Measurements from ENCODE around the gene LONRF2.
"Not testable (repeated sequence)": the region's sequence is repeated elsewhere in the genome, so short reads cannot be mapped to it uniquely, and the experiment has no call there.

Gene LONRF2

DNA sequence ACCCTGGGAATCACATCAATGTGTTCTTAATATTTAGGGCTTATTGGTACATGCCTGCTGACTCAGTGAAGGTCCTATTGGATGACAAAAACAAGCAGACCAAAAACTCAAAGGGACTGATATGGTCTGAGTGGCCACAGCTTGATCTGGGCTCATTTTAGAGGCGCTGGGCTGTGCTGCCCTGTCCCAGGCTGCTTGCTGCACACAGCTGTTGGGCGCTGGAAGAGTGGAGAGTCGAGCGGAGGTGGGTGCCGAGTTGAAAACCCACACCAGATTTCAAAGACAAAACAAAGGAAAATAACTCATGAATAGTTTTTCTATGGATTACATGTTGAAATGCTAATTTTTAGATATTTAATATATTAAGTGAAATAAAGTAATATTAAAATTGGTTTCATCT, 68.5 kb downstream of the LONRF2 start:
- no peak for DNase-seq (ENCODE audit: low read depth)

DNA sequence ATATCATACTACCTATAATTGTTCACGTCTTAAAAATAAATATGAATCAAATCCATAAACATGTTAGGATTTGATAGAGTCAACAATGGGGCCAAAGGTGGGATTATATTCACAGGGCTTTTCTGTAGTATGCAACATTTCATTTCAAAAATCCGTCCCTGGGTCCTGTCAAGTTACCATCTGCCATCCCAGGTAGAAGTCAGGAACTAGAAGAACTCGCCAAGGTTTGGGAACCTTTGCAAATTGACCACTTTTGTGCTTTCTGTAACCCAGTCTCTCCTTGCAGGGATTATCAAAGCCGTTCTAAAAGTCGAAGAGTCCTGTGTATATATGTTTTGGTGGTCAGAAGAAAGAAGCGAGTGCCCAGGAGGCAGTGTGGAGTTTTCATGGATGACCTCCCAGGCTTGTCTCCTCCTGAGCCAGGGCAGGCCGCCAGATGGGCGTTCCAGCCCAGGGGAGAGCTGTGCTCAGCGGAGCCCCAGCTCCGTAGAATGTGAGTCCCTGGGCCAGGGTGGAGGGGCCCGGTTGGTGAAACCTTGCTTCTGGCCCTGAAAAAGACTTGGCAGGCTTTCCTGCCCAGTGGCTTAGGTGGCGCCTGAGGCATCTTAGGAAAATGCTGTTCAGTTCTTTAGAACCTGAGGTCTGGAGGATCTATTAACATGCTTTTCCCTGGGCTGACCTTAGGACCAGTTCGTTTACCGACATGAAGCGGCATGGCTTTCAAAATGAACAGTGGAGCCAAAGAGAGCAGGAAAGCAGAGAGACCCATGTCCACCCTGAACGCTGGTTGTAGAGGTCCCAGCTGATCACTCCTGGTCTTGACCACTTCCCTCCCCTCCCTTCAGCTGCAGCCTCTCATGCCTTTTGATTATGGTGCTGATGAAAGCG, 69.2 kb downstream of the LONRF2 start:
- no peak for DNase-seq (ENCODE audit: low read depth)

DNA sequence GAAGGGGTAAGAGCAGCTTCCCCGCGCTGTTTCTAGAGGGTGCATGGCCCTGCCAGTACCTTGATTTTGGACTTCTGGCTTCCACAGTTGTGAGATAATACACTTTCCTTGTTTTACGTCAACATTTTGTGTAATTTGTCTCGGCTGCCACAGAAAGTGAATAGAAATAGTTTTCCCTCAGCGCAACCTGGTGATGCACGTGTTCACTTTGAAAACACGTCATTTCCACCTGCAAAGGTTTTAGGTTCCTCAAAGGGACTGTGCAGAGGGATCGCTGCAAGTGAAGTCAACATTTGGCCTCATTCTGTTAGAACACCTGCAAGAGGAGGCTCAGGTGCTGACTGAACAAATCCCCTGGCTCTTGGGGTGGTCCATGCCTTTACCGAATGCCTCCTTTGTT, 71.7 kb downstream of the LONRF2 start:
- no peak for DNase-seq (ENCODE audit: low read depth)

DNA sequence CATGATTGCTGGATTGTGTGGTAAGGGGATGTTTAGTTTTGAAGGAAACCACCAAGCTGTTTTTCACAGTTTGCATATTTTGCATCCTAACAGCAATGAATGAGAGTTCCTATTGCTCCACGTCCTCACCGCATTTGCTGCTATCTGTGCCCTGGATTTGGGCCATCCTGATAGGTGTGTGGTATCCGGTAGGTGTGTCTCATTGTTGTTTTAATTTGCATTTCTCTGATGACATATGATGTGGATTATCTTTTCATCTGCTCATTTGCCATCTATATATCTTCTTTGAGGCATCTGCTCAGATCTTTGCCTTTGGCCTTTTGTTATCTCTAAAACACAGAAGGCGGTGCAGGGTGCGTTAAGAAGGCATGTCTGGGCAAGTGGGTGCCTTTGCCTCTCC, 73.3 kb downstream of the LONRF2 start:
- DNase-seq (ENCODE audit: low read depth) = no peak

DNA sequence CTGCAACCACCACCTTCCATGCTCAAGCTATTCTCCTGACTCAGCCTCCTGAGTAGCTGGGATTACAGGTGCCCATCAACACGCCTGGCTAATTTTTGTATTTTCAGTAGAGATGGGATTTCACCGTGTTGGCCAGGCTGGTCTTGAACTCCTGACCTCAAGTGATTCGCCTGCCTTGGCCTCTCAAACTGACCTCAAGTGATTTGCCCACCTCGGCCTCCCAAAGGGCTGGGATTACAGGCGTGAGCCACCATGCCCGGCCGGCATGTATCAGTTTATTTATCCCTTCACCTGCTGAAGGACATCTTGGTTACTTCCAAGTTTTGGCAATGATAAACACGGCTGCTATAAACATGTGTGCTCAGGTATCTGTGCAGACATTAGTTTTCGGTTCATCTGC, 73.7 kb downstream of the LONRF2 start:
- DNase-seq (ENCODE audit: low read depth) = not testable (repeated sequence)

DNA sequence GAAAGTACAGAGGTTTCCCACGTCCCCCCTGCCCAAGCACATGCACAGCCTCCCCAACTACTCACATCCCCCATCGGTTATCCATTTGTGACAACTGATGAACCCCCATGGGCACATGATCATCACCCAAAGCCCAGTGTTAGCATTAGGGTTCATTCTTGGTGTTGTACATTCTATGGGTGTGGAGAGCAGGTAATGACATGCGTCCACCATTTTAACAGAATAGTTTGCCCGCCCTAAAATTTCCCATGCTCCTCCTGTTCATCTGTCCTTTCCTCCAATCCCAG, 74.3 kb downstream of the LONRF2 start:
- no peak for DNase-seq (ENCODE audit: low read depth)

DNA sequence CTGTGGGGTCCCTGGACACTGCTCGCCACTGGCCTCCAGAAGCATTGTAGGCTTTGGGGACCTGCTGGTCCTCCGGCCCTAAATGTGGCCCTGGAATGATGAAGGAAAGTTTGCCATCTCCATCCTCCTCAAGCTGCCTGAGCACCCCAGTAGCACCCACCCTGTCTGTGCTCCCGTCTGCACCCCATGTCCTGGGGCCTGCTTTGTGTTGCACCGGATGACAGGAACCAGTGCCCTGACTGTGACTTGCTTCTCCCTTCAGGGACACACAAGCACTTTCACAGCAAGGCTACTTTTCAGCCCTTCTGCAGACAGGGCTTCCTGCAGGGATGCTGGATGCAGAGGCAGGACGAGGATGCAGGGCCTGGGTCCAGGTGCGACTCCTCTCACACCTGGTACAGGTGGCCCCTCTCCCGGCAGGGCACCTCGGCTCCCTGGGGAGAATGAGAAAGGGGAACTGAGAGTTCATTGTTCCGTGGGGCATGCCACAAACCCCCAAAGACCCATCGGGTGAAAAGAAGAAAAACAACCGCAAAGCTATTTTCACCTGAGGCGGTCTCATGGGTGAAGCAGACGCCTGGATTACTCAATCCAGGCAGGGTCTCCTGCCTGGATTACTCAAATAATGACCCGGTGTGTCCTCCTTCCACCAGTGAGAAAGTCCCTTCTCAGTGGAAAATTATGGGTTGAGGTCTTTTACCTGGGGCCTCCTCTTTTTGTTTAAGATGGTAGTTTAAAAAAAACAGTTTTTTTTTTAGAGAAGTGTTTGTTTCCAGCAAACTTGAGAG, 74.9 kb downstream of the LONRF2 start:
- DNase-seq (ENCODE audit: low read depth) = no peak

DNA sequence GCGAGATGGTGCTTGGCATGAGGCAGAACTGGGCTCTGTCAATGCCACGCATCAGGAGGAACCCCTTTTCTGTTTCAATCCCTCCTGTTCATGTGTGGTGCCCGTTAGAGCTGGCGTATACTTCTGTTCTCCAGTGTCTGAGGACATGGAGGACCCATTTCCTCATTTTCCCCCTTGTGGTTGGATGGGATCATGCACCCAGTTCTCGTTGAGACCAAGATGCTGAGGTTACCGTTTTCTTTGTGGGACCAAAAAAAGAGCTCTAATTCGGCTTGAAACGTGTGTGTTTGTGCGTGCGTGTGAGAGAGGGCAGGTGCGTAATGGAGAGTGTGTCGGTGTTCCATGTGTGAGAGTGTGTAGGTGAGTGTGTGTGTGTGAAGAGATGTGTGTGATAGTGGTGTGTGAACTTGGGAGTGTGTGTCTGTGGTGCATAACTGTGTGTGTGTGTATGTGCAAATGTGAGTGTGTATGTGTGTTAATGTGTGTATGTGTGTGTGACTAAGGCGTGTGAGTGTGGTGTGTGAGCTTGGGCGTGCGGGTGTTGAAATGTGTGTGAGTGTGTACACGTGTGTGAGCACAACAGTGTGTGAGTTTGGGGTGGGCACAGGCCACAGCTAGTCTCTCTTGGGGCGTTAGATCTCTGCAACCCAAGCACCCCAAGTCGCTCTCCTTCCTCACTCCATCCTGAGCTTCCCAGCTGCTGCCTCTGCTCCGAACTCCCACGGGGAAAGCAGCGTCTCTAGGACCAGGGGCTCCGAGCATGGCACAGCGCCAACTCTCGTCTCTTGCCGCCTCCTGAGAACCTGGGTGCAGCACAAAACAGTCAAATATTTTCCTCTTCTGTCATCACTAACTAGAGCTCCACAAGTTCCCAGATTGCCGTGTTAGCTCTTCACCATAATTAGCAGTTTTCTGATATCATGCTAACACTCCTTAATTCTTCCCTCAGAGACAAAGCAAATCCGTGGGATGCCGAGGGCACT, 75.8 kb downstream of the LONRF2 start:
- DNase-seq (ENCODE audit: low read depth) = no peak

DNA sequence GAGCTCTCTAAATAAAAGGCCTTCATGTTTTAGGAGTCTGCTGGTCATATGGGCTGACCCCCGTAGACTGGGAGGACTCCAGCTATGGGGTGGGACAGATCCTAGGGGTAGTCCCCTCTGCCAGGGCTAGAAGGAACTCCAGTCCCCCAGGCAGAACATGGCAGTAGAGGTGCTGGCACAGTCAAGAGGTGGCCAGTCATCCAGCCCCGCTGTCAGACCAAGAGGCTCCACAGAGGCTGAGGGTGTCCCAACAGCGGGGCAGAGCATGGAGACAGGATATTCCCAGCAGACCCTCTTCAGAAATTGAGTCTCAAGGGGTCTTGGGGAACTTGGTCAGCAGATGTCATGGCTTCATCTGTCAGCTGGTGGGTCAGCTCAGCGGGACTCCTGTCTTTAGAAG, 76.6 kb downstream of the LONRF2 start:
- no peak for DNase-seq (ENCODE audit: low read depth)

DNA sequence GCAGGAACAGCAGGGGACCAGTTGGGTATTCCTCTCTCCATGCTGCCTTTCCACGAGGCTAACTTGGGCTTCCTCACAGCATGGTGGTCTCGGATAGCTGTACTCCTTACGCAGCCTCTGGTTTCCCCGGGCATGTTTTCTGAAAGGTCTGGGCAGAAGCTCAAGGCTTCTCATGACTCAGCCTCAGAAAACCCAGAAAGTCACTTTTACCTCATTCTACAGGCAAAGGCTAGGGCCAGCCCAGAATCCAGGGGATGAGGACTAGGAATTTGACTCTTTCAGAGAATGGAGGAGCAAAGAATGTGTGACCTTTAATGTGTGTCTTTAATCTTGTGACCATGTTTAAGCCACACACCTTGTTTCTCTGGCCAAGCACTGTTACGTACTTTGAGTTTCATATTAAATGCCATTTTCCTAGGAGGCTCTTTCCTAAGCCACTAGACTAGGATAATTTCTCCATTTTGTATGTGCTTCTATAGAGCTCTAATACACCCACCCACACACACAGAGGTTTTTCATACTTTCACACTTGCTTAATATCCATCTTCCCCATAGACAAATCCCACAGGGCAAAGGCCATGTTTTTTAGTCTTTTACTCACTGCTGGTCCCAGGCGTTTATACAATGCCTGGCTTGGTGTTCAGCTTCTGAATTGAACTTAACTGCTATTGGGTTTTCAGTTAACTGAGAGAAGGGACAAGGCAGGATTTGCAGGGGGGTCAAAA, 77.3 kb downstream of the LONRF2 start:
- DNase-seq (ENCODE audit: low read depth) = no peak

DNA sequence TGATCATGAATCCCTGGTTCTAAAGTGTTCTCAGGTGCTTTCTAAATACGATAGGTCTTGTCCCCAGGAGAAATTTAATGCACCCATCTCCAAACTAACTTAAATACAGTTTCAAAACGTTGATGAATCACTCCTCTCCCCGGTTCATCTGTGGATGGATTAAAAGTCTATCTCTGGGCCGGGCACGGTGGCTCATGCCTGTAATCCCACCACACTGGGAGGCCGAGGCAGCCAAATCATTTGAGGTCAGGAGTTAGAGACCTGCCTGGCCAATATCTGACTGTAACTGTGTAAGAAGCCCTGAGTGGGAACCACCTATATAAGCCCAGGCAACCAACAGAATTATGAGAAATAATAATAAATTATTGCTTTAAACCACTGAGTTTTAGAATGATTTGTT, 78.7 kb downstream of the LONRF2 start:
- DNase-seq (ENCODE audit: low read depth) = no peak

DNA sequence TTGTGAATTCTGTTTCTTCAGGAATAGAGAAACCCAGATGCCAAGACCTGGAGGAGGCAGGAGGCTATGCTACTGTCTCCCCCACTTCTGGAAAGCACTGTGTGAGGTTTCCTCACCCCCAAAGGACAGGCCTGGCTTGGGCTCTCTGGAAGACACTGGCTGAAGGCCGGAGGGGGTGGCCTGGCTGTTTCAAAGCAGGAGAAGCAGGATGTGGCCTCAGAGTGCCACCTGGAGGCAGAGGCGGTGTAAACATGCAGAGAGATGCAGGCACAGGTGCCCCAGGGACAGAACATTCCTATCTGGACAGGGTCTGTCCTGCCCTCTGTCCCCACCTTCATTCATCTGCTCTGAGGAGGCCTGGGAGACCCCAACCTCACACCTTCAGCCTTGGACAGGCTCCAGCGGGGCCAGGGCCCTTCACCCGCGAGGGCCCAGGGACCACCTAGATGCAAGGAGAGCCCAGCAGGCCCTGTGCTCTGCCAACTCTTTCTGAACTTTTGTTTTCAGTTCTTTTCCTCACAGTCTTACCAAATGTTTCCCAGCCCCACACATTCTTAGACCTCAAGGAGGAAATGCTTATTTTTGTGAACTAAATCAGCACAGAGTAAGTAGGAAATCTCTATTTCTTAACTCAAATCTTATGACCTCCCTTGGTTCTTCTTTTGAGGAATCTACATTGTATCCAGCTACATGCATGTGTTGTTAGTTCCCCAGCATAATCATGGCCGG, 79.2 kb downstream of the LONRF2 start:
- DNase-seq (ENCODE audit: low read depth) = peak; percentile 12

DNA sequence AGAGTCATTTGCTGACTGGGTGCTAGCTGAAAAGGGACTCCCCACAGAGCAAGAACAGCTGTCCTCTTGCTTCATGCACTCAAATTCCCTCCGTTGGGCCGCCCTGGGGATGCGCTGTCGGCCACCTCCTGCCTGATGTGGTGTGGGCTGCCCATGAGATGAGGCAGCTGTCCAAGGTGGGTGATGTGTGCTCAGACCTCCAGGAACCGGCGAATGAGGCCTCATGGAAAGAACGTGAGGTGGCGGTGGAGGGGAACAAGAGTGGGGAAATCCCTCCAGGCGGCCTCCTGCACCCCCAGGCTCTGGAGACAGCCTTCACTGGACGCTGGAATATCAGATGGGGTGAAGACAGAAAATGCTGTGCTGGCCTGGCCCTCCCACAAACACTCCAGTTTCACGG, 79.8 kb downstream of the LONRF2 start:
- DNase-seq (ENCODE audit: low read depth) = no peak

DNA sequence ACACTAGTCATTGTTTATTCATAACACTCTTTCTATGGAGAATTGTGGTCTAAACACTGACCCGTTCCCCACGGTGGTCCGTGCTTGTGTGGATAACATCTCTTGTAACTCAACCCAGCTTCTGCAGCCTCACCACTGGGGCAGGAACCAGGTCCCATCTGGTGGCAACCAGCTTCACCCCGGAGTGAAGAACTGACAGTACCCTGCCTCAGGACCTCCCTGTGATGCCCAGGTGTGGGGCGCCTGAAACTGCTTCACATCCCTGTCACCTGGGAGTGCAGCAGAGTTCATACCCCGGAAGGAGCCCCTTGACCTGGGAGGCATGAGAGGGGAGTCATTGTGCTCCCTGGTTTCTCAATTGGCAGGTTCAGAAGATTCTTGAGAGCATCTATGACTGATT, 81.1 kb downstream of the LONRF2 start:
- no peak for DNase-seq (ENCODE audit: low read depth)

DNA sequence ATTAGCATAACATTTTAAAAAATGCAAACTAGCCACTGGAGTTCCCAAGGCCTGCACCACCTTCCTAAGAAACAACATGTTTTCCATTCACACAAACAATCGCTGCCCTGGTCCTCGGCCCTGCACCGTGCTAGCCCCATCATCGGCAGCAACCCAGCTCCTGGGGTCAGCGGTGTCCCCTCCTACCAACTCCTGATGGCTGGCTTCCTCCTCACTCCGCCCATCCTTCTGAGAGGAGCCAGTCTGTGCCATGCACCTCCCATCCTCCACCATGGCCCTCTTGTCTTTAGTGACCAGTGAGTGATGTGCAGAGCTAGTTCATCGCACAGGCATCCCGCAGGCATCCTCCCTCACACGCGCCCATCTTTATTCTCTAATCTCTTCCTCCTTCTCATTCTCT, 81.9 kb downstream of the LONRF2 start:
- no peak for DNase-seq (ENCODE audit: low read depth)

DNA sequence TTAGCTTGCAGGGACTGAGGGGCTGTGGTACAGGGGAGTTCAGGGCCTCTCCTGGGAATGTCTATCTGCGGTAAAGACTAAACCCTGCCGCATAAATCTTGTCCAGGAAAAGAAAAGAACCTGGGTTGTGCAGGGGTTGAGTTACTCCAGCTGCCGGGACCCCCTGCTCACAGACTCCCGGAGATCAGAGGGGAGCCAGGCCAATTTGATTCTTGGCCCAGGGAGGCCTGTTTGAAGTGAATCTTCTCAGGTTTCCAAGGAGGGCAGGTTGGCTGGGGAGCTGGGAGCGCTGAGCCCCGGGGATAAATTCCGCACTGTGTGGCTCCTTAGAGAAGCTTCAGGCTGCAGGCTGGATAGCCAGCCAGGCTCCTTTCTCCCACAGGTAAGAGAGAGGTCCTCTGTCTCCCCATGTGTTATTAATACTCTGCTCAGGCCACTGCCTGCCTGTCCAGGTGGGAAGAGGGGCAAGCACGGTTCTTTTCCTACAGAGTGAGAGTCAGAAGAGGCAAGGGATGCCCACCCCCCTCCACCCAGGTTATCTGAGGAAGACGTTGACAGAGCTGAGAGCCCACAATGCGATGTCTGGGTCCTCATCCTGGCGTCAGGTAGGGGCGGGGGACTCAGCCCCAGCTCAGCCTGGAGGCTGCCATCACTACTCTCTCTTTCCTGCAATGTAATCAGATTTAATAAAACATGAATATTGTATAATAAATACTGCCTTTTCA, 82.7 kb downstream of the LONRF2 start:
- DNase-seq (ENCODE audit: low read depth) = no peak

DNA sequence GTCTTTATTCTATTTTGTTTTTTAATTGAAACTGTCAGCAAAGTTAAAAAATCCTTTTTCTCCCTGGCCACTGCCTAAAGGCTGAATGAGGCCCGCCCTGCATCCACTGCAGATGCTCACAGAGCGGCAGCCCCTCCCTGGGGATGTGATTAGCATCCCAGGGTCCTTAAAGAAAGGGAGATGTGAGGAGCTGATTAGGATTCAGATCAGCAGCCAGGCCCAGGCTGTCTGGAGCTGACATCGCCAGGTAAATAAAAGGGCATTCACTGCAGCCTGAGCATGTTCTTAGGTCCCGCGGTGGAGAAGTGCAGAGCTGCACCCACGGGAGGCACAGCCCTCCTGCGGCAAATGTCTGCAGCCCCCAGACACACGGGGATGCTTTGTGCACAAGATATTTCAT, 83.8 kb downstream of the LONRF2 start:
- no peak for DNase-seq (ENCODE audit: low read depth)

DNA sequence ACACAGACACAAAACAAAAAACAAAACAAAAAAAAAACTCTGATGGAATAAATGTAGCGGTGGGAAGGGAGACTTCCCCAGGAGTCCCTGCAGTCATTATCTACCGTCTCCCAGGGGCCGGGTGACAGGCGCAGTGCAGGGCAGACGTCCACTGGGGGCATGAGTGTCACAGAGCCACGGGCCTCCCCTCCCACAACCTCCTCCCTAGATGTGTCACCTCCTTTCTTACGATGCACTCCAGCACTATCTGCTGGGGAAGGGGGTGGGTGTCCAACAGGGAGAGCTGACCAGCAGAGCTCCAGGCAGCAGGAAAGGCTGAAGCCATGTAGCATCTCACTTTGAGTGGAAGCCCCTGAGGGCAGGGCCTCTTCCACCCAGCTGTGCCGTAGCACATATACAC, 84.5 kb downstream of the LONRF2 start:
- DNase-seq (ENCODE audit: low read depth) = no peak

DNA sequence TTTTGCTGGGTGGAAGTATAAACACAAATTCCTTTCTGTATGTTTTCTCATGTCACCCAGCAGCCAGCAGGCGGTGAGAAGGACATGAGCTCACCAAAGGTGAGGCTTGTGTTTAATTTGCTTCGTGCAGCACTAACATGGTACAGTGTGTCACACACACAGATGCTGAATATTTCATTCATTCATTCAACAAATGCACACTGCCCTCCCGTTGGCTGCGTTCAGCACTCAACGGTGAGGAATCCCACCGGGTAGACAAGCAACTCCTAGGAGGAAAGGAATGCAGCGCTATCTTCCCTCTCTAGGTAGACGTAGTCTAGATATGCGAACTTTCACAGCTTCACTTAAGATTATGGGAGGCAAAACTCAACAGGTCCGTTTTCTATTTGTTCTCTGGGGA, 85.1 kb downstream of the LONRF2 start:
- no peak for DNase-seq (ENCODE audit: low read depth)

DNA sequence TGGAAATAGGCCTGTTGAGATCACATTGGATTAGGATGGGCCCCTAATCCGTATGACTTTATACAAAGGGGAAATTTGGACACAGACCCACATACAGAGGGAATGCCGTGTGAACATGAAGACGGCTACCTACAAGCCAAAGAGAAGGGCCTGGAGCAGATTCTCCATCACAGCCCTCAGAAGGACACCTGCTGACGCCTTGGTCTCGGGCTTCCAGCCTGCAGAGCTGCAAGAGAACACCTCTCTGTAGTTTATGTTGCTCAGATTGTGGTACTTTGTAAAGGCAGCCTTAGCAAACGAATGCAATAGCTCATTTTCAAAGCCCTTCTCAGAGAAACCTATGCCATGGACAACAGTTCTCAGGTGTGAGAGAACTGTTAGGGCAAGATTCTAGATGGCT, 86.1 kb downstream of the LONRF2 start:
- DNase-seq (ENCODE audit: low read depth) = no peak

Measured in activated gamma-delta T cell treated with anti-CD3 and anti-CD28 coated beads, Interleukin-2, amount 50 U/mL, for 16 hours (primary cell).